Tibial artery (tissue), 4 donors: ENCODE measurements around the gene ARID2.
A peak's percentile ranks its signal among the peaks of the same experiment; 100 is the strongest.

ENCODE experiments used
- DNase-seq, 2 donors: peaks; one replicate each; pipeline ENCODE4 v3.0.0-alpha.2; 2019
- H3K27ac ChIP-seq, 2 donors: fragments of 200-600 bp; sonication (generic) in 1 of 2; 1 replicate in 1 of 2; 2 replicates in 1 of 2; pipeline ENCODE4 v1.5.1; 2018 to 2019; ENCODE audit warnings: mild to moderate bottlenecking in 1 of 2
- H3K27me3 ChIP-seq, 2 donors: fragments of 200-600 bp; sonication (generic) in 1 of 2; one replicate each; pipeline versions ENCODE4 v1.5.1 to v1.6.0; 2016 to 2019
- H3K36me3 ChIP-seq, 3 donors: fragments of 200-600 bp; sonication (generic) in 2 of 3; one replicate each; pipeline ENCODE4 v1.5.1; 2016 to 2019; ENCODE audit warnings: mild to moderate bottlenecking in 2 of 3
- H3K4me1 ChIP-seq, 4 donors: fragments of 200-600 bp; sonication (generic) in 2 of 4; 1 replicate in 3 of 4; 2 replicates in 1 of 4; pipeline ENCODE4 v1.5.1; 2016 to 2019
- H3K4me3 ChIP-seq, 2 donors: fragments of 200-600 bp; sonication (generic) in 1 of 2; 1 replicate in 1 of 2; 2 replicates in 1 of 2; pipeline ENCODE4 v1.5.1; 2018 to 2019; ENCODE audit warnings: mild to moderate bottlenecking in 2 of 2
- H3K9me3 ChIP-seq, 3 donors: fragments of 200-600 bp; sonication (generic) in 1 of 3; one replicate each; pipeline ENCODE4 v1.5.1; 2016 to 2019
- intact Hi-C: fragments of 100-400 bp; cut with DNase I; formaldehyde crosslinking; loops from one replicate; pipeline ENCODE4 v1.15.0; 2023; ENCODE audit warnings: low total_unique reads
- TF ChIP-seq, protein P1 (sequence below), 2 experiments: fragments of 200-600 bp in 1 of 2; fragments of 450-650 bp in 1 of 2; IDR thresholded peaks; one replicate each; pipeline ENCODE4 v1.5.1; 2017 to 2019; ENCODE audit warnings: antibody characterized with exemption in 2 of 2, mild to moderate bottlenecking in 1 of 2, moderate library complexity in 1 of 2

Gene ARID2

DNA sequence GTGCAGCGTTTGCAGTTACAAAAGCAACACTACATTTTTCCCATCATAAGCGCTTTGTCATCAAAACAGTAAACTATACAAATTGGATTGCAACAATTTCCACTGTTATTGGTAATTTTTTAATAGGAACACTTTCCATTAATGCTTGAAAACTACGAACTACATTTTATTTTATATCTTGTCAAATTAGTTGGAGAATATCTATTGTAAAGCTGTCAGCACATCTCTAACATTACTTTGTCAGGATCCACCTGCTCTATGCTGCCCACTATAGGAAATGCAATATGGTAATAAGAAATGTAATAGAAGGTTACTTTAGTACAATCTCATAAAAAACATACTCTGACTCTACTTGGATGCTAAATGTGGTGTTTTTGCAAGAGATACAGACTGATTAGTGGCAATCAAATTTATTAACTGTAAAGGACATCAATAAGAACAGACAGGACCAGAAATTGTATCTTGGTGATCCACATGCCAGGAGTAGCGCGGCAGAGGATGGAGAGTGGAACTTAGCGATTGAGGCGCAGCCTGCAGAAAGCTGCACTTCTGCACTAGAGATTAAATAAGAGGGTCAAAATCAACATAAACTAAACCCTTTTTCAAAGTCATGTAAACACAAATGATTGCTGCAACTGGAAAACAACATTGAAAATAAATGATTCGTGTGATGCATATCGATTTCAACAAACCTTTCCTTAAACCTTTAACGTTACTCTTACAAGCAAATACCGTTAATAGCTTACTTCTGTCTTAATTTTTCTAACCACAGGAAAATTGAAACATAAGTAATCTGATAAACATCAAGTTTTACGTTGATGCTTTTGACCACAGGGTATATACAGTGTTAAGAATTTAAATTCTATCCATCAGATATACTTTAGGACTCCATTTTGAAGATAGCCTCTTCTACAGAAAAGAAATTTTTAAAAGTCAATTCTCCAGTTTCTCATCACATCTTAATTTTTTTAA is 3.6 kb upstream of the ARID2 start:
- H3K9me3 ChIP-seq, result no peaks in the 10 kb centered on the region
- TF ChIP-seq, protein P1, sequence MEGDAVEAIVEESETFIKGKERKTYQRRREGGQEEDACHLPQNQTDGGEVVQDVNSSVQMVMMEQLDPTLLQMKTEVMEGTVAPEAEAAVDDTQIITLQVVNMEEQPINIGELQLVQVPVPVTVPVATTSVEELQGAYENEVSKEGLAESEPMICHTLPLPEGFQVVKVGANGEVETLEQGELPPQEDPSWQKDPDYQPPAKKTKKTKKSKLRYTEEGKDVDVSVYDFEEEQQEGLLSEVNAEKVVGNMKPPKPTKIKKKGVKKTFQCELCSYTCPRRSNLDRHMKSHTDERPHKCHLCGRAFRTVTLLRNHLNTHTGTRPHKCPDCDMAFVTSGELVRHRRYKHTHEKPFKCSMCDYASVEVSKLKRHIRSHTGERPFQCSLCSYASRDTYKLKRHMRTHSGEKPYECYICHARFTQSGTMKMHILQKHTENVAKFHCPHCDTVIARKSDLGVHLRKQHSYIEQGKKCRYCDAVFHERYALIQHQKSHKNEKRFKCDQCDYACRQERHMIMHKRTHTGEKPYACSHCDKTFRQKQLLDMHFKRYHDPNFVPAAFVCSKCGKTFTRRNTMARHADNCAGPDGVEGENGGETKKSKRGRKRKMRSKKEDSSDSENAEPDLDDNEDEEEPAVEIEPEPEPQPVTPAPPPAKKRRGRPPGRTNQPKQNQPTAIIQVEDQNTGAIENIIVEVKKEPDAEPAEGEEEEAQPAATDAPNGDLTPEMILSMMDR (IDR thresholded peaks at IDR 0.05), result peak; percentile 60 to 78
- peak overlapping the region; percentile 100 for H3K27ac ChIP-seq
- H3K4me3 ChIP-seq, result peak overlapping the region; percentile 94 to 95
- peaks cover 0 to 47% (median 21%) of the 10 kb centered on the region in 4 donors for H3K4me1 ChIP-seq
- no peaks in the 10 kb centered on the region for H3K36me3 ChIP-seq
- intact Hi-C loops, result loop anchor here (10.0 kb wide), 1 partner anchor 181 kb away; no protein-coding TSS in a partner anchor
- H3K27me3 ChIP-seq, result no peaks in the 10 kb centered on the region
- no peak for DNase-seq

DNA sequence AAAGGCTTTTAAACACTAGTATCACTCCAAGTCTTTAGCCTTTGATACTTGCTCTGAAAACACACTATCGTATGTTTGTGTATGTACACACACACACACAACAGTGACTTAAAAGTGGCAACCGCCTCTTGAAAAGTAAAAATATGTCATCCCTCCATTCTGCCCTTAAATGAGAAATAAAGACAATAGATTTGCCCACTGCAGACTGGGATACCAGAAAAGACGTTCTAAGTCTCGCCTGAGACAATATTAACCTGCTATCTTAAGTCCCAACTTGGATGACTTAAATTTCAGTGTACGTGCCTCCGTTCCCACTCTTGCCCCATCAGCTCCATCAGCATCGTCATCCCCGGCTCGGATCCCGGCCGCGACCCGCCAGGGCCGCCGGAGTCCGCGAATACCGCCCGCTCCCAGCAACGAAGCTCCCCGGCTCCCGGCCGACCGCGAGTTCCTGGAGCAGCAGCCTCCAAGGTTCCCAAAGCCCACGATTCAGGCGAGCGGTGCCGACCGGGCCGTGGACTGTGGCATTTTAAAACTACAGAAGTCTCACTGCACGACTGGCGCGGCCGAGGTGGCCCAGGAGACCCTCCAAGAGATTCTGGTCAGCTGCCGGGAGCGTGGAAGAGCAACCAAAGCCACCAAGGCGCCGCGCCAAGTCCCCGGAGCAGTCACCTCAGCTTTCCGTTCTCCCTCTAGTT is 2.8 kb upstream of the ARID2 start:
- H3K9me3 ChIP-seq, result no peaks in the 10 kb centered on the region
- H3K27me3 ChIP-seq, result no peaks in the 10 kb centered on the region
- peak; percentile 60 to 83 for DNase-seq
- peak overlapping the region; percentile 94 to 95 for H3K4me3 ChIP-seq
- TF ChIP-seq, protein P1 (IDR thresholded peaks at IDR 0.05), result no peak
- peaks cover 0 to 44% (median 19%) of the 10 kb centered on the region in 4 donors for H3K4me1 ChIP-seq
- intact Hi-C loops, result loop anchor here (10.0 kb wide), 1 partner anchor 182 kb away; no protein-coding TSS in a partner anchor
- peak overlapping the region; percentile 100 for H3K27ac ChIP-seq
- no peaks in the 10 kb centered on the region for H3K36me3 ChIP-seq

DNA sequence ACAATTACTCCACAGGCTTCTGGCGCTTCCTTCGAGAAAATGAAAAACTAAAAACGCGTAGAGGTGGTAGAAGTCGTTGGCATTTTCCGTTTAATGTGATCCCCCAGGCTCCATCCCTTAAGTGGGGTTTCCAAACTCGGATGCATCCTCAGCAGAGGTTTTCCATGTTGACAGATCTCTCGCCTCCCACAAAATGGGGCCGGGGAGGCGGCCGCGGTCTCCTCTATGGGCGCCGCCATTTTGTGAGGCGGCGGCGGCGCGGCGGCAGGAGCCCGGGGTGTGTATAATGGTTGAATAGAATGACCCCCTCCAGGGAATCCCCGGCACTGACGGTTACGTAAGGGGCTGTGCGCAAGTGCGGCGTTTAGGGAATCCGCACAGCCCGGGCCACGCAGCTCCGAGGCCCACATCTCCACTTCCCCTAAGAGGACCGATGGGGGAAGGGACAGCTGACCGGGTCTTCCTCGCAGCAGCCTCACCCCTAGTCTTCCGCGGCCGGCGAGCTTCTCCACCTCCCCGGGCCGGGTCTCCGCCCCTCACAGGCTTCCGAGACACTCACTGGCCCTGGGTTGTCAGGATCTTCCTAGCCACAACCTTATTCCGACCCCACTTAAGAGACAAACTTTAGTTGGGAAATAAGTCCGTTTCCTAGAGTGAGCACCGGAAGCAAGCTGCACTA is 2.1 kb upstream of the ARID2 start:
- no peaks in the 10 kb centered on the region for H3K9me3 ChIP-seq
- peaks cover 0 to 44% (median 15%) of the 10 kb centered on the region in 4 donors for H3K4me1 ChIP-seq
- H3K36me3 ChIP-seq, result no peaks in the 10 kb centered on the region
- DNase-seq, result peak; percentile 93 to 97
- peak overlapping the region; percentile 94 to 95 for H3K4me3 ChIP-seq
- peak overlapping the region; percentile 100 for H3K27ac ChIP-seq
- no peaks in the 10 kb centered on the region for H3K27me3 ChIP-seq
- intact Hi-C loops, result loop anchor here (10.0 kb wide), 1 partner anchor 183 kb away; no protein-coding TSS in a partner anchor
- TF ChIP-seq, protein P1 (IDR thresholded peaks at IDR 0.05), result no peak

- Histone ChIP-seq H3K9me3 (no peaks in the 10 kb centered on the region), H3K4me1 (peaks cover 0 to 44% (median 15%) of the 10 kb centered on the region in 4 donors), H3K27me3 (no peaks in the 10 kb centered on the region), H3K27ac (peak overlapping the region; percentile 100), H3K4me3 (peak overlapping the region; percentile 94 to 95), H3K36me3 (no peaks in the 10 kb centered on the region)
- no peak for DNase-seq
- intact Hi-C loops, result loop anchor here (2.0 to 10.0 kb wide), 2 partner anchors 183 to 263 kb away; partner anchors contain the start of gene SCAF11
- TF ChIP-seq, protein P1 (IDR thresholded peaks at IDR 0.05), result no peak
Measured at GRCh38 chr12:45727980-45728629, 1.4 kb upstream of the ARID2 start.
